Gastrocnemius medialis (tissue), 4 donors: ENCODE results near the gene PPP1R26.

Experiments used
- CTCF ChIP-seq, 5 experiments: fragments of 450-650 bp in 3 of 5; fragments of 200-600 bp in 2 of 5; sonication (generic) in 2 of 5; IDR thresholded peaks in 4 of 5; conservative IDR thresholded peaks in 1 of 5; 1 replicate in 4 of 5; 2 replicates in 1 of 5; pipeline ENCODE4 v1.5.1; 2016 to 2019; ENCODE audit warnings: antibody characterized with exemption in 5 of 5, mild to moderate bottlenecking in 3 of 5, moderate library complexity in 3 of 5
- POLR2A ChIP-seq, 2 donors: fragments of 450-650 bp; IDR thresholded peaks; one replicate each; pipeline ENCODE4 v1.6.1; 2017; ENCODE audit warnings: antibody characterized with exemption in 2 of 2, mild to moderate bottlenecking in 2 of 2, moderate library complexity in 2 of 2

DNA sequence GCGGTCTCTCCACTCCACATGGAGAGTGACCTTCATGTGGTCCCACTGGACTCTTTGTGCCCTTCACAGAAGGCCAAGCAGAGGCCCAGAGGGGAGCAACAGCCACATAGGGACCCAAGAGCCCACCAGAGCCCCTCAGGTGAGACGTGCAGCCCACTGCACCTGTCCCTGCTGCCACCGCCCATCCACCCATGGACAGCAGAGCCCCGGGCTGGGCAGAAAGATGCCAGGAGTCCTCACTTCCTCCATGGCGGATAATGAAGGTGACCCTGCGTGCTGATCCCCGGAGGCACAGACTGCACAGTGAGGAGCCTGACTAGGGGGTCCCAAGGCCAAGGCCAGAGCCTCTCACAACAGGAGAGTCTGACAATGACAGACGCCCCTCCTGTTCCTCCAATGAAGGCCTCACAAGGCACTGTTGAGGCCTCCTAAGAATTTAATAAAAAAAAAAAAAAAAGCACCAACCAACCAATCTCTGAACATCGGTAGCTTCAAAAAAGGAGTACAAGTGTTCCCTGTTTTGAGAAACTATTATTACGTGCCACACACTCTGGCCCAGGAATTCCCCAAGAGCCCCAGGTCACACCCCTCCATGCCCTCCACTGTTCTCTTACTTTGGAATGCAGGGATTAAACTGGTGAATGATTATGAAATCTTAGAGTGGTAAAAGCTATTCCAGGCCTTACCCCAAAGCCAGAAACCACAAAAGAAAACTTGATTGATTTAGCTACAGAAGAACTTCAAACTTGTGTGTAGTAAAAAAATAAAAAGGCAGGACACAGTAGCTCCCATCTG lies 2.8 kb upstream of the PPP1R26 start:
- no peak for TF ChIP-seq CTCF (IDR thresholded peaks at IDR 0.05 in 4 of 5, conservative IDR thresholded peaks at IDR 0.05 in 1 of 5)
- no peak for TF ChIP-seq POLR2A (IDR thresholded peaks at IDR 0.05)
